ENCODE data around the gene EPHB3.
A peak's percentile ranks its signal among the peaks of the same experiment; 100 is the strongest.

The EPHB3 gene

GRCh38 chr3:184564685-184565385 is 3.2 kb downstream of the EPHB3 start:
- no peak for DNase-seq

DNA sequence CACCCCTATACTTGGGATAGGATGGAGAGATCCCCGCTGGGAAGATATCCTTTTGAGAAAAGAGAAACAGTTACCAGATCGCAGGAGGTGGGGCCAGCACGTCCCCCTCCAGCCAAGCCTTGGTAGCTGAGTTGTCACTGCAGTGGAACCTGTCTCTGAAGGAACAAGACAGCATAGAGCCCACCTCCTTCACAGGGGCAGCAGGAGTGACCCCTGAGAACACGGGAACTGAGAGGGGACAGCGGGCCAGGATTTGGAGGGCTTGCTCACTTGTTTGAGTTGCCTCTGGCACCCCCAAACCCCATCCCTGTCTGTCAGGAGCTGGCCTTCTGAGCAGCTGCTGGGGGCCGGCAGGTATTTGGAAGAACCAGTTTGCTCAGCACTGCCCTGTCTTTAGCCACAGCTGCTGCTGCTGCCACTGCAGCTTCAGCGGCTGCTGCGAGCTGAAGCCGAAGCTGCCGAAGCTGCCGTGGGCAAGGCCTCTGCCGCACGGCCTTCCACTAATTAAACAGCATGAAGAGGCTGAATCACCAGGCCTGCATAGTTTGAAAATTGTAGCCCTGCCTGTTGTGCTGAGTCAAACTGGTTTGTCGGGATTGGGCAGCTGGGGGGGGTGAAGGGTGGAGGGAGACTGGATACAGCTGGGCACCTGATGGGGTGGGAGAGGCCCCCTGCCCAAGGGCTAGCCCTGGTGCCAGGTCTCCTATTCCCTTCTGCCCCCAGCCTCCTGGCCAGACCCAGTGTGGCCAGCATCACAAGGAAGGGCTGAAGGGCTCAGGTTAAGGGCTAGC is 4.0 kb downstream of the EPHB3 start:
- DNase-seq, result no peak

DNA sequence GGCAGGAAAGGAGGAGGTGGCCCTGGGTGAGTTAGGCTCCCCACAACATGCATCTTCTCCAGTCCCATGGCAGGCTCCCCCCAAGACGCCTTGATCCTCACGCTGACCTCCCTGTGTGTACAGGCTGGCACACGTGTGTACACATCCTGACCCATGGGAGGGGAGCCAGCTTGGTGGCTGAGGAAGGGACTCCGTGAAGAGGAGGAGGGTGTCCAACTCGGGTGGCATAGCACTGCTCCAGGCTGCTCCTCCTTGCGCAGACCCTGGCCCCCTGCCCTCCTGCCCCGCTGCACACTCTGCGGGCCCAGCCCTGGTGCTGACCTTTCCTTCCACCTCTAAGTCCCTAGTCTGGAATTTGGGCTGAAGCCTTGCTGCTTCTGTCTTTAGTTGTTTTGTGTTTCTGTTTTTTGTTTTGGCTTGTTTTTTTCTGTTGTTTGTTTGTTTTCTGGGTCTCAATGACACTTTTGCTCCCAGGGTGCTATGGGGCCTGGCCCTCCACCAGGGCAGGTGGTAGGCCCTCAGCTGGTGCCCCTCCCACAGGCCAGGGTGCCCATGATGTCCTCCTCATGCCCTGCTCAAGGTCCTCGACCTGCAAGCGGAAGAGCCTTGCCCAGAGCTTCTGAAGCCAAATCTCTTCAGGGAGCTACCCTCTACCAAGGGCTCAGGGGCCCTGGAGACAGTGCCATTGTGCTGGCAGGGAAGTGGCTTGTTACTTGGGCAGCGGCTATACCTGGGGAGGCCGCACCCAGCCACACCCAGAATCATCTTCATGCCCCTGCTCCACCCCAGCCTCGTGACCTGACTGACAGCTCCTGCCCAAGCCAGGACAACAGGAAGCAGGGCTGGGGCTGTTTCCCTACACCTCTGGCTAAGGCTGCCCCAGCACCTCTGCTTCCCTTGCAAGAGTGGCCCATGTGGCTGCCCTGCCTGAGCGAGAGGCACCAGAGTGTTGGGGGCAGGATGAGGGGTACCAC is 5.1 kb downstream of the EPHB3 start:
- DNase-seq, result no peak

GRCh38 chr3:184567946-184568559 is 6.5 kb downstream of the EPHB3 start:
- peak; percentile 71 for DNase-seq

DNA sequence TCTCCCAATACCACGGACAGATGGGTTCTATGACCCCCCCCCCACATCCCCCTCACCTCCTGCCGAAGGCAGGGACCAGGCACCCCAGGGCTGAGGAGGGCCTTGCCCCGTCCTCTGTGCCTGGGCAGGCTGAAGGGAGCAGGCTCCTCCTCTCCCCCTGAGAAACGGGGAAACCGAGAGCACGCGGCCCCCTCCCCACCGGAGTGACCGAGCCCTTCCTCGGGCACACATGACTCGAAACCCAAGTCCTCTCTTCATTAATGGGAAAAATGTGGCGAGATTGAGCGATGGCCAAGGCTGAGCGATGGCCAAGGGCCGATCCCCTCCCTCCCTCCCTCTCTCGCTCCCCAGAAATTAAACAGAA is 7.0 kb downstream of the EPHB3 start:
- DNase-seq, result no peak

DNA sequence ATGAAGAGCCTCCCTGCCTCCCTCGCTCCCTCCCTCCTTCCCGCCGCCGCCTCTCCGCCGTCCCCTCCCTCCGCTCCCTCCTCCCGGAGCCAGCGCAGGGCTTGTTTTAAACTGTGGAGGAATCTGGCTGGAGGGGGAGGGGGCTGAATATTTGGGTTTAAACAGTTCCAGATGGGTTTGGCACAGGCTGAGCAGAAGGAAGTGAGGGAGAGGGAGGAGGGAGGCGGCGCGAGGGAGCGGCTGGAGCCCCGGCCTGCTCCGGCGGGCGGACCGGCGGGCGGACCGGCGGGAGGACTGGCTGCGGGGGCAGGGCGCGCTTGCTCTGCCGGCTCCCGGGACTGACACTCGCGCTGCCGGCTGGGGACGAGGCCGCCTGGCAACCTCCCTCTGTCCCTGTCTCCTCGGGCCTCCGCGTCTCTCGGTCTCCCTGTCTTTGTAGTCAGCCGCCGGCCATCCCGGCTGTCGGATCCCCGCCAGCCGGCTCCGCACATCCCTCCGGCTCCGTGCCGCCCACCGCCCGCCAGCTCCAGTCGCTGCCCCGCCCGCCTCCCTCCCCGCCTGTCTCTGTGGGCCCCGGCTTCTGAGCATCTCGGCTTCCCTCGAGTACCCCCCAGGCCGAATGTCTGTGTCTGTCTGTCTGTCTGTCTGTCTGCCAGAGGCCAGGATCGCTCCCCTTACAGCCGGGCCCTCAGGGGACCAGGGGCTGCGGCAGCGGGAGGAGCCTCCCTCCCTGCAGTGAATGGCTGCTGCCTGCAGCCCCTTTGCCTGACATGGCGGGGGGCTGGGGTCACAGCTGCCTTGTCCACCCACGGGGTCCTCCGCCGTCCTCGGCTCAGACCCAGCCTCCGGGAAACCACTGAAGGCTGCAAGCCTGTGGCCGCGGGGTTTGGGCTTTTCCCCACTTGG is 7.6 kb downstream of the EPHB3 start:
- DNase-seq, result peak; percentile 95

- no peak for DNase-seq
Measured at GRCh38 chr3:184570035-184570434, 8.4 kb downstream of the EPHB3 start.

DNA sequence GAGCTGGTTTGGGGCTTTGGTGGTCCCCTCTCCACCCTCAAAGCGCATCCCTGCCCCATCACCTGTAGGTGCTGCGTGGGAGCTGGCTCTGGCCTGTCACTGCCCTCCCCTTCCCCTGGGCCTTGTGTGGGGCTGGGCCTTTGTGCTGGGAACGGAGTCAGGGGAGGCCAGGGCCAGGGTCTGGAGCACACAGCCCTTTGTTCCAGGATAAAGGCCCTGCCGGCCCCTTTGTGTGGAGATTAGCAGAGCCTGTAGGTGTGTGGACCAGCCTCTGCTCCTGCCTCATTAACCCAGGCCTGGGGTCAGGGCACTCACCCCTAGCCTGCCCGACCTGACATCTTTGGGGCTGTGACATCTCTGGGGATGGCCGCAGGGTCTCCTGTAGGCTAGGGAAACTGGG is 8.9 kb downstream of the EPHB3 start:
- no peak for DNase-seq

- no peak for DNase-seq
Measured at GRCh38 chr3:184571750-184572377, 10.3 kb downstream of the EPHB3 start.

DNA sequence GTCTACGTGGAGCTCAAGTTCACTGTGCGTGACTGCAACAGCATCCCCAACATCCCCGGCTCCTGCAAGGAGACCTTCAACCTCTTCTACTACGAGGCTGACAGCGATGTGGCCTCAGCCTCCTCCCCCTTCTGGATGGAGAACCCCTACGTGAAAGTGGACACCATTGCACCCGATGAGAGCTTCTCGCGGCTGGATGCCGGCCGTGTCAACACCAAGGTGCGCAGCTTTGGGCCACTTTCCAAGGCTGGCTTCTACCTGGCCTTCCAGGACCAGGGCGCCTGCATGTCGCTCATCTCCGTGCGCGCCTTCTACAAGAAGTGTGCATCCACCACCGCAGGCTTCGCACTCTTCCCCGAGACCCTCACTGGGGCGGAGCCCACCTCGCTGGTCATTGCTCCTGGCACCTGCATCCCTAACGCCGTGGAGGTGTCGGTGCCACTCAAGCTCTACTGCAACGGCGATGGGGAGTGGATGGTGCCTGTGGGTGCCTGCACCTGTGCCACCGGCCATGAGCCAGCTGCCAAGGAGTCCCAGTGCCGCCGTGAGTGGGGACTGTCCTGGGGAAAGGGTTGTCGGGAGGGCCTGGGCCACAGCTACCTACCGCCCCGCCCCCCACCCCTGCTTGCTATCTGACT is 11.2 kb downstream of the EPHB3 start:
- no peak for DNase-seq

- DNase-seq, result no peak
Measured at GRCh38 chr3:184574515-184575417, 13.2 kb downstream of the EPHB3 start.

- DNase-seq, result no peak
Measured at GRCh38 chr3:184575701-184576100, 14.1 kb downstream of the EPHB3 start.

DNA sequence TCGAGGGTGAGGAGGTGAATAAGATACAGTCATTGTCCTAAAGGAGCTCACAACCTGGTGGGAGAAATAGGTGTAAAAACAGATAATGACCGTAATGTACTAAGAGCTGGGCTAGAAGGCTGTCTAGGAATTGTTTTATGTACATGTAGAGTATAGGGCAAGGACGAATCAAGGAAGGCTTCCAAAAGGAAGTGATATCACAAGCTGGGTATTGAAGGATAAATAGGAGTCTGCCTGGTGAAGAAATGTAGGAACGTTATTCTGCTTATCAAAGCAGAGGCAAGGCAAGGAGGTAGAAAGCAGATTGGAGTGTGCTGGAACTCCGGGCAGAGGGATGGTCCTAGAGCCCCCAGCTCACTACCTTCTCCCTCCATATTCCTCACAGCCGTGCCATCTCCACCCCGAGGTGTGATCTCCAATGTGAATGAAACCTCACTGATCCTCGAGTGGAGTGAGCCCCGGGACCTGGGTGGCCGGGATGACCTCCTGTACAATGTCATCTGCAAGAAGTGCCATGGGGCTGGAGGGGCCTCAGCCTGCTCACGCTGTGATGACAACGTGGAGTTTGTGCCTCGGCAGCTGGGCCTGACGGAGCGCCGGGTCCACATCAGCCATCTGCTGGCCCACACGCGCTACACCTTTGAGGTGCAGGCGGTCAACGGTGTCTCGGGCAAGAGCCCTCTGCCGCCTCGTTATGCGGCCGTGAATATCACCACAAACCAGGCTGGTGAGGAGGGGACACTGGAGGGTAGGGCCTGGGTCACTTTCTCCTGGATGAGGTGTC is 15.1 kb downstream of the EPHB3 start:
- DNase-seq, result no peak

DNA sequence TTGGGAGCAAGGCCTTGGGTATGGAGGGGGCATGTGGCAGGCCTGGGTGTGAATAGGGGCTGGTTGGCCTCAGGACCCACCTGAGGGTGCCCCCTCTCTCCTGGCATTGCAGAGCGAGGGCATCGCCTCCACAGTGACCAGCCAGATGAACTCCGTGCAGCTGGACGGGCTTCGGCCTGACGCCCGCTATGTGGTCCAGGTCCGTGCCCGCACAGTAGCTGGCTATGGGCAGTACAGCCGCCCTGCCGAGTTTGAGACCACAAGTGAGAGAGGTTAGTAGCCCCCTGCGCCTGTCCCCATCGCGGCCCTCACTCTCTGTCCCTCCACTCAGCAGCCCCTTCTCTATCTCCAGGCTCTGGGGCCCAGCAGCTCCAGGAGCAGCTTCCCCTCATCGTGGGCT is 16.0 kb downstream of the EPHB3 start:
- DNase-seq, result no peak

DNA sequence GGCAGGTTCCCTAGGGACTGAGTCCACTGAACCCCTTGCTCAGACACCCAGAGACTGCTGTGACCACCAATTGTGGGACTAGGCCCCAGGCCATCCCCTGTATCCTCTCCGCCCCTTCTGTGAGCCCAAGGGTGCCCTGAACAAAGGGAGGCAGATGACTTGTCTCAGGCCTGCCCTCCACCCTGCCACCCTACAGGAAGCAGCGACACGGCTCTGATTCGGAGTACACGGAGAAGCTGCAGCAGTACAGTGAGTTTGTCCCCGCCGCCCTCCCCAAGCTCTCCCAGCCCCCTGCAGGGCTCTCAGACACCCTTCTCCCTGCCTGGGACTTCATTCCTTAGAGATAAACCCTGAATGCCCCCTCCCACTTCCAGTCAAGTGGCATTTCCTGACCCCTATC is 16.6 kb downstream of the EPHB3 start:
- DNase-seq, result no peak

DNA sequence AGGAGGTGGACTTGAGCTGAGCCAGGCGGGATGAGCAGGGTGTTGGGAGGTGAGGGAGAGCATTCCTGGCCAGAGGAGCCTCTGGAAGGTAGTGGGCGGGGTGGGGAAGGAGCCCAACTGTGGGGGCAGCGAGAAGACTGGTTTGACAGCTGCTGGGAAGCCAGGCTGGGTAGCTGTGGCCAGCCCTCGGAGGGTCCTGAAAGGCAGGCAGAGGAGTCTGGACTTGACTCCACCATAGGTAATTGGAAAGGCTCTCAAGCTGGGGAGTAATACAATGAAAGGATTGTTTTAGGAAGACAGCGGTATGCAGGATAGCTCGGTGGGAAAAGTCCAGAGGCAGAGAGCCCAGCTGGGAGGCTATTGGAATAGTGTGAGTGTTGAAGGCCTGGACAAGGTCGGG is 17.2 kb downstream of the EPHB3 start:
- DNase-seq, result no peak

GRCh38 chr3:184579513-184579912 is 17.9 kb downstream of the EPHB3 start:
- DNase-seq, result no peak

- no peak for DNase-seq
Measured at GRCh38 chr3:184580376-184580775, 18.8 kb downstream of the EPHB3 start.

- DNase-seq, result no peak
Measured at GRCh38 chr3:184581331-184581855, 19.8 kb downstream of the EPHB3 start.

All from right forelimb (tissue), 1 donor.